Kidney epithelial cell (primary cell): Measurements from ENCODE around the gene MEF2C. TPM values are rescaled to one million over a fixed set of nuclear protein-coding genes. Genes with fewer than 3 reads are reported as not detected.
"Not testable (repeated sequence)": the region's sequence is repeated elsewhere in the genome, so short reads cannot be mapped to it uniquely, and the experiment has no call there.

Experiments used
- DNase-seq: peaks from one replicate; pipeline ENCODE4 v3.0.0-alpha.2; 2010; ENCODE audit warnings: low read depth
- H3K27me3 ChIP-seq: 2 replicates; pipeline ENCODE4 v1.6.0; 2011; ENCODE audit warnings: low read length; ENCODE audit not compliant: control insufficient read depth, insufficient read depth
- H3K36me3 ChIP-seq: 2 replicates; pipeline ENCODE4 v1.5.1; 2011; ENCODE audit warnings: low read length; ENCODE audit not compliant: control insufficient read depth, insufficient read depth
- H3K4me3 ChIP-seq: 2 replicates; pipeline ENCODE4 v1.5.1; 2011; ENCODE audit warnings: low read depth, mild to moderate bottlenecking, control low read depth, low read length
- total RNA-seq: library from RNA; depleted of rRNA; stranded (reverse); fragments of >200 nt; gene quantifications from 2 replicates; pipeline ENCODE4 v1.2.3, GENCODE V29; 2015
- TF ChIP-seq, protein P1 (sequence below): IDR thresholded peaks from 2 replicates; pipeline ENCODE4 v1.5.1; 2011; ENCODE audit warnings: mild to moderate bottlenecking, moderate library complexity, low read length, control low read depth, inconsistent platforms; ENCODE audit not compliant: insufficient read depth, poor library complexity, severe bottlenecking

Gene MEF2C
- total RNA-seq, 1 donor from 2014 or later: 4.8 TPM

DNA sequence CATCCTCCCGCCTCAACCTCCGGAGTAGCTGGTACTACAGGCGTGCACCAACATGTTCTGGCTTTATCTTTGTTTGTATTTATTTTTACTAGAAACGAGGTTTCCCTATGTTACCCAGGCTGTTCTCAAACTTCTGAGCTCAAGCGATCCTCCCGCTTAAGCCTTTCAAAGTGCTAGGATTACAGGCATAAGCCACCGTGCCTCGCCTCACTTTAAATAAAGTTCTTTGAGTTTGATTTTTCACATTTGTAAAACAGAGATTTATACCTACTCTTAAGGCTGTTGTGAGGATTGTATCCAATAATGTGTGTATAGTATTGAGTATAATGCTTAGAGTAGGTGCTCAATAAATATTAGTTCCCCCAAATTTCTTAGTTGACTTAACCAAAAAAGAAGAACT lies 75.7 kb downstream of the MEF2C start:
- Histone ChIP-seq H3K27me3 (no peaks in the 10 kb centered on the region), H3K4me3 (no peak overlapping the region), H3K36me3 (no peaks in the 10 kb centered on the region)
- no peak for DNase-seq
- TF ChIP-seq, protein P1, sequence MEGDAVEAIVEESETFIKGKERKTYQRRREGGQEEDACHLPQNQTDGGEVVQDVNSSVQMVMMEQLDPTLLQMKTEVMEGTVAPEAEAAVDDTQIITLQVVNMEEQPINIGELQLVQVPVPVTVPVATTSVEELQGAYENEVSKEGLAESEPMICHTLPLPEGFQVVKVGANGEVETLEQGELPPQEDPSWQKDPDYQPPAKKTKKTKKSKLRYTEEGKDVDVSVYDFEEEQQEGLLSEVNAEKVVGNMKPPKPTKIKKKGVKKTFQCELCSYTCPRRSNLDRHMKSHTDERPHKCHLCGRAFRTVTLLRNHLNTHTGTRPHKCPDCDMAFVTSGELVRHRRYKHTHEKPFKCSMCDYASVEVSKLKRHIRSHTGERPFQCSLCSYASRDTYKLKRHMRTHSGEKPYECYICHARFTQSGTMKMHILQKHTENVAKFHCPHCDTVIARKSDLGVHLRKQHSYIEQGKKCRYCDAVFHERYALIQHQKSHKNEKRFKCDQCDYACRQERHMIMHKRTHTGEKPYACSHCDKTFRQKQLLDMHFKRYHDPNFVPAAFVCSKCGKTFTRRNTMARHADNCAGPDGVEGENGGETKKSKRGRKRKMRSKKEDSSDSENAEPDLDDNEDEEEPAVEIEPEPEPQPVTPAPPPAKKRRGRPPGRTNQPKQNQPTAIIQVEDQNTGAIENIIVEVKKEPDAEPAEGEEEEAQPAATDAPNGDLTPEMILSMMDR: no peak

DNA sequence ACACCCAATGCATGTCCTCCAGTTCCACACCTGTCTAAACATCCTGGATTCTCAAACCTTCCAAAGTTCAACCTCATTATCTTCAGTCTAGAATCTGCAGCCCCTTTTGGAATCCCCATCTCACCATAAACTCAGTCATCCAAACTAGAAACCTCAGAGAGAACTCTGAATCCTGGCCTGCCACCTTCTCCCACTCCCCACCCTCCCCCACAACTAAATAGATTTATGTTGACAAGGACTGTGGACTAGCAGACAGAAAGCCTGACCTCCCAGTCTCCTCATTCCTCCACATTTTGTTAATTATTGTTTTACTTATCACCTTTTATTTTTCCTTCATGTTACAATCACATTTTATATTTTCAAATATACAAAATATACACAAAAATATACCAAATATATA lies 76.6 kb downstream of the MEF2C start:
- TF ChIP-seq, protein P1: no peak
- Histone ChIP-seq H3K36me3 (no peaks in the 10 kb centered on the region), H3K27me3 (no peaks in the 10 kb centered on the region), H3K4me3 (no peak overlapping the region)
- DNase-seq: no peak

DNA sequence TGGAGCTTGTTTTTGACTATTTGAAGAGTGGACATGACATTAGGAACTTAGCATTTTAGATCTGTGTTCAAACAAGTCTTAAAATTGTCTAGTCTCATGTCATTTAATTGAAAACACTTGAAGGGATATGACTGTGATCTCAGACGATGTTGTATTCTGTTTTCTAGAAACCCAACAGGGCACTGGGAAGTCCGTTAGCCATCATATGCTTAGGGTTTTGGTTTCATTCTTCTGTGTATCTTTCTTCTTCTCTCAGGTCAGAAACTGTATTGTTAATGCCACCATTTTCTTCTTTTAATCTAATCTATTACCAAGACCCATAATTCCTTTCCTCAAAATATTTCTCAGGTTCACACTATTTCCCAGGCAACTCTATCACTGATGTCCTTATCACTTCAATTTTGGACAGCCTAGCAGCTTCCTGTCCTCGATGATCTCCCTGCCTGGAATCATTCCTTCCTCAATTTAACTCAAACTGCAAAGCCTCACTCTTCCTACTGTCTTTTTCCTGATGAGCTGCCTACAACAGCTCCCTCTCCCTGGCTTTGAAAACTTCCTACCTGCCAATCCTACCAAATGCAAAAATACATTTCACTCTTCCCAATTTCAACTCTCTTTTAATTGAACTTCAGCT lies 77.7 kb downstream of the MEF2C start:
- Histone ChIP-seq H3K4me3 (no peak overlapping the region), H3K27me3 (no peaks in the 10 kb centered on the region), H3K36me3 (no peaks in the 10 kb centered on the region)
- TF ChIP-seq, protein P1: no peak
- no peak for DNase-seq

DNA sequence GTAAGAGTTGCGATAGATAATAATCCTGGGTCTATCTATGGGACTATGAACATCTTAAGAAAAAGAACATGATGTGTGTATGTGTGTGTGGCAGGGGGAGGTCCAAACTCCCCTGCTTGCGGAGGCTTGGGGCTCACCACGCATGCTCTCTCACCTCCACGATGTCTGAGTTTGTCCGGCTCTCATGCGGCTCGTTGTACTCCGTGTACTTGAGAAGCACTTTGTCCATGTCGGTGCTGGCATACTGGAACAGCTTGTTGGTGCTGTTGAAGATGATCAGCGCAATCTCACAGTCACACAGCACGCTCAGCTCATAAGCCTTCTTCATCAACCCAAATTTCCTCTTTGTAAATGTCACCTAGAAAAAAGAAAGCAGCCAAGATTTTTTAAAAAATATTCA lies 78.5 kb downstream of the MEF2C start:
- TF ChIP-seq, protein P1: no peak

DNA sequence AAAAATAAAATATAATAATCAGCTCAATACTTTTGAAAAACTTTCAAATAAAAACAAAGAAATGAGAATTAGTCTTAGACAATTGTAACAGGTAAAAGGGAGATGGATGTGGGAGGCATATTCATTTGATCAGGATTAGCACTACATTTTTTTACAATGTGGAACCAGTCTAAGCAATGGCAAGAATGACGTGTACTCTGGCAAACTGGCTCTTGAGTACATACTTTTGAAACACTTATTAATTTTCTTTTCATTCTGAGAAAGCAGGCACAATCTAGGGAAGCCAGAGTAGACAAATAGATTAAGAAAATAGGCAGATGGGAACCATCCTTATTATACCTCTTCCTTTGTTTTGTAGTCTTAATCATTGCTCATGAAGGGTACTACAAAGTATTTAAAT lies 79.7 kb downstream of the MEF2C start:
- no peak overlapping the region for H3K4me3 ChIP-seq
- no peaks in the 10 kb centered on the region for H3K36me3 ChIP-seq
- no peak for DNase-seq
- no peaks in the 10 kb centered on the region for H3K27me3 ChIP-seq
- TF ChIP-seq, protein P1: no peak

More for the DNA sequence above, 78.5 kb downstream of the MEF2C start:
- Histone ChIP-seq H3K36me3 (no peaks in the 10 kb centered on the region), H3K27me3 (no peaks in the 10 kb centered on the region), H3K4me3 (no peak overlapping the region)
- DNase-seq: no peak

DNA sequence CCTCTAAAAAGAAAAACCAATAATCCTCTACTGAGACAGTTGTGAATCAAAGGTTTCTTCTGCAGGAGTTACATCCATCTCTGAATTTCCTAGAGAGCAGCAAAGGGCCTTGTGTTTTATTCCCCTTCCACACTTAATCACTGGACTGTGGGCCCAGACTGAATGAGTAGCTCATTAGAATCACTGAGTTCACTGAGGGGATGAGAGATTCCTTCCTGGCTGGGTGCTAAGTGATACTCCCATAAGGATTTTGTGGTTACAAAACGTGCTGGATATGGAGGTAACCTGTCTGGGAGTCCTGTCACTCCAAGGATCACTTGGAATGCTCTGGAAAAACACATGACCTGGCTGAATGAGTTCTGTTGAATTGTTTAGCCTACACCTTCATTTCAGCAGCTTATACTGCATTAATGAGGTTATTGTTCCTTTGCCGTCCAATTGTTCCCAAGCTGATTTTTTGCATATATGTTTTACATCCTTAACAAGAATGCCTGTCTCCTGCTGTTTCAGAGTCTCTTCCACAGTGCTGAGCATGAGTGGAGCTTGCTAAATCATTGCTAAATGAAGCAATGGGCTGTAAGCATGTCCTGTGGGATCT lies 82.9 kb downstream of the MEF2C start:
- H3K36me3 ChIP-seq: no peaks in the 10 kb centered on the region
- H3K27me3 ChIP-seq: no peaks in the 10 kb centered on the region
- TF ChIP-seq, protein P1: no peak
- H3K4me3 ChIP-seq: no peak overlapping the region
- no peak for DNase-seq

DNA sequence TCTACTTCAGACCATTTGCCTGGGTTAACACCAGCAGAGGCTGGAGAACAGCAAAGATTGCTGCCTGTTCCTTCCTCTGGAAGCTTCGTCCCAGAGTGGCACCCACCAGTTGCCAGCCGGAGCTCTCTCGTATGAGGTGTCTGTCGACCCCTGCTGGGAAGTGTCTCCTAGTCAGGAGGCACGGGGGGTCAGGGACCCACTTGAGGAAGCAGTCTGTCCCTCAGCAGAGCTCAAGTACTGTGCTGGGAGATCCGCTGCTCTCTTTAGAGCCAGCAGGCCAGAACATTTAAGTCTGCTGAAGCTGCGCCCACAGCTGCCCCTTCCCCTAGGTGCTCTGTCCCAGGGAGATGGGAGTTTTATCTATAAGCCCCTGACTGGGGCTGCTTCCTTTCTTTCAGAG lies 84.1 kb downstream of the MEF2C start:
- DNase-seq, H3K27me3 ChIP-seq, H3K4me3 ChIP-seq, H3K36me3 ChIP-seq: not testable (repeated sequence)

DNA sequence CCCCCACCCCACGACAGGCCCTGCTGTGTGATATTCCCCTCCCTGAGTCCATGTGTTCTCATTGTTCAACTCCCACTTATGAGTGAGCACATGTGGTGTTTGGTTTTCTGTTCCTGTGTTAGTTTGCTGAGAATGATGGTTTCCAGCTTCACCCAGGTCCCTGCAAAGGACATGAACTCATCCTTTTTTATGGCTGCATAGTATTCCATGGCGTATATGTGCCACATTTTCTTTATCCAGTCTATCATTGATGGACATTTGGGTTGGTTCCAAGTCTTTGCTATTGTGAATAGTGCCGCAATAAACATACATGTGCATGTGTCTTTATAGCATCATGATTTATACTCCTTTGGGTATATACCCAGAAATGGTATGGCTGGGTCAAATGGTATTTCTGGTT lies 89.2 kb downstream of the MEF2C start:
- not testable (repeated sequence) for DNase-seq, H3K27me3 ChIP-seq, H3K36me3 ChIP-seq, H3K4me3 ChIP-seq
